IgD-negative memory B cell (primary cell): Measurements from ENCODE around the gene COMMD10. TPM values are rescaled to one million over a fixed set of nuclear protein-coding genes. Genes with fewer than 3 reads are reported as not detected.
A peak's percentile ranks its signal among the peaks of the same experiment; 100 is the strongest.

Experiments
- H3K27ac Mint-ChIP-seq, 3 donors: one replicate each; pipeline ENCODE4 v1.8.0; 2020 to 2022; ENCODE audit warnings: mild to moderate bottlenecking in 3 of 3, mixed read lengths in 3 of 3, moderate library complexity in 1 of 3
- H3K27me3 Mint-ChIP-seq: one replicate; pipeline ENCODE4 v1.8.0; 2021; ENCODE audit warnings: mixed read lengths
- H3K36me3 Mint-ChIP-seq: one replicate; pipeline ENCODE4 v1.8.0; 2020; ENCODE audit warnings: mild to moderate bottlenecking, mixed read lengths
- H3K4me1 Mint-ChIP-seq, 3 donors: one replicate each; pipeline ENCODE4 v1.8.0; 2020 to 2022; ENCODE audit warnings: mixed read lengths in 3 of 3, mild to moderate bottlenecking in 1 of 3
- H3K4me3 Mint-ChIP-seq, 4 donors: one replicate each; pipeline ENCODE4 v1.8.0; 2020 to 2022; ENCODE audit warnings: mild to moderate bottlenecking in 4 of 4, mixed read lengths in 4 of 4, moderate library complexity in 3 of 4
- H3K9me3 Mint-ChIP-seq, 3 donors: one replicate each; pipeline ENCODE4 v1.8.0; 2020 to 2021; ENCODE audit warnings: mixed read lengths in 3 of 3, mild to moderate bottlenecking in 1 of 3
- polyA plus RNA-seq: library from polyadenylated mRNA; unstranded; fragments of 300-500 nt; fragmentation: Illumina TruSeq; gene quantifications from one replicate; pipeline ENCODE4 v1.2.3, GENCODE V29; 2021

The COMMD10 gene
- polyA plus RNA-seq, 1 donor from 2014 or later = 39.4 TPM

DNA sequence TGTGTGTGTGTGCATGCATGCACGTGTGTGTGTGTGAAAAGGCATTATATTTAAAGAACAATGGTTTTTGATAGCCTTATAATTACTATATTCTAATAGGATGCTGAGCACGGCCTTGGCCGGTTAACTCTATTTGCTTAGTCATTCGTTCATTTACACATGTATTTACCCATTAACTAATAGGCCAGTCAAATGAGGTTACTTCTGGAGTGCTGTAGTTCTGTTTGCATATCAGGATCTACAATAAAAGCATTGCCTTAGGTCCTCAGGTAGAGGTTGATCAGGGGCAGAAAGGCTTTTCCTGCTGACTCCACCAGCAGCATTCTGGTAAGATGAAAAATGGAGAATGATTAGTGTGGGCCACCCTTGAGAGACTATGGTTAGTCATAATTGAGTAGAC is 219.0 kb downstream of the COMMD10 start:
- H3K27ac Mint-ChIP-seq = no peak overlapping the region
- peak overlapping the region in 1 of 4 donors; percentile 37 for H3K4me3 Mint-ChIP-seq
- peaks cover 0 to 4% (median 0%) of the 10 kb centered on the region in 3 donors for H3K4me1 Mint-ChIP-seq
- peaks cover 59% of the 10 kb centered on the region for H3K36me3 Mint-ChIP-seq
- H3K9me3 Mint-ChIP-seq = peaks cover 12 to 31% (median 13%) of the 10 kb centered on the region in 3 donors
- no peaks in the 10 kb centered on the region for H3K27me3 Mint-ChIP-seq

DNA sequence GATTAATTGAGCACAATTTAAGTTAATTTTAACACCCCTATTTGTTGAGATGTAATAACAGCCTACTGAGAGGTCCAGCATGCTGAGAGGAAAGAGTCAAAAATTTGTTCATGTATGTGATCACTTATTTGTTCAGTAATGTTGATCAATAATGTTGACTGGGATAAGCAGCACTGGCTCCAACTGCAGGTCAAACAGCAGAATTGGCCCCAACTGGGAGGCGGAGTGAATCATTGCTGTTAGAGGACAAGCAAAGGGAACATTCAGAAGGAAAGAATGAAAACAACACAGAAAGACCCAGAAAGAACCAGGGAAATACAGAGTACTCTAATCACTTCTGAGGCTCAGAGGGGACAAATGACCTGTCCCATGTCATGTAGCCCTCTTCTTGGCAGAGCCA is 221.1 kb downstream of the COMMD10 start:
- peaks cover 13 to 42% (median 17%) of the 10 kb centered on the region in 3 donors for H3K9me3 Mint-ChIP-seq
- H3K36me3 Mint-ChIP-seq = peaks cover 68% of the 10 kb centered on the region
- H3K4me3 Mint-ChIP-seq = peak overlapping the region in 1 of 4 donors; percentile 22
- peaks cover 0 to 4% (median 0%) of the 10 kb centered on the region in 3 donors for H3K4me1 Mint-ChIP-seq
- no peak overlapping the region for H3K27ac Mint-ChIP-seq
- H3K27me3 Mint-ChIP-seq = no peaks in the 10 kb centered on the region

DNA sequence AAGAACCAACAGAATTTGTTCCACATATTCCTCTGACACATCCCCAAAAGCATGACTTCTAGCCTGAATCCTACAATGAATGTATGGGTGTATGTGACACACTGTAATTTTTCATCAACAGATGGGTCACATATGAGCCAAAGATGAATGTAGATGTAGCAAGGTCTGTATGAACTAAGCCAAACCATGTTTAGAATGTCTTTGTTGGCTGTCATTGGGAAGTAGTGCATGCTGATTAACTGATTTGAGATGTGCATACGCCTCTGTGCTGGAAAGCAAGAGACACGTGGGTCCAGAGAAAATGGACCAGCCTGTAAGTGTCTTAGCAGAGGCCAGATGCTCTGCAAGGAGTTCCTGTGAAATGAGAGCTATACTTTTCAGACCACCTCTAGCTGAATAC is 222.0 kb downstream of the COMMD10 start:
- no peak overlapping the region for H3K4me3 Mint-ChIP-seq
- H3K36me3 Mint-ChIP-seq = peaks cover 76% of the 10 kb centered on the region
- H3K27ac Mint-ChIP-seq = no peak overlapping the region
- H3K27me3 Mint-ChIP-seq = no peaks in the 10 kb centered on the region
- H3K9me3 Mint-ChIP-seq = peaks cover 13 to 42% (median 17%) of the 10 kb centered on the region in 3 donors
- H3K4me1 Mint-ChIP-seq = peaks cover 0 to 6% (median 0%) of the 10 kb centered on the region in 3 donors

DNA sequence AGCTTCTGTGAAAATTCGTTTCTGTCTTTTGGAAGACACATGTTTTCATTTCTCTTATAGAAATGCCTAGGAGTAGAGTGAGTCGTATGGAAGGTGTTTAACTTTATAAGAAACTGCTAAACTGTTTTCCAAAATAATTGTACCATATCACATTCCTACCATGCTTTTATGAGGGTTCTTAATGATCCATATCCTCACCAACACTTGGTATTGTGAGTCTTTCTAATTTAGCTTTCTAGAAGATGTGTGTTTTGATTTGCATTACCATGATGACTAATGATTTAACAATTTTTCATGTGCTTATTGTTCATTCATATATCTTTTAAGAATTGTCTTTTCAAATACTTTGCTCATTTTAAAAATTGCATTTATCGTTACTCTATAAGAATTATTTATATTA is 223.6 kb downstream of the COMMD10 start:
- Mint-ChIP-seq H3K4me1 (peaks cover 0 to 6% (median 3%) of the 10 kb centered on the region in 3 donors), H3K36me3 (peaks cover 65% of the 10 kb centered on the region), H3K27me3 (no peaks in the 10 kb centered on the region), H3K9me3 (peaks cover 10 to 42% (median 17%) of the 10 kb centered on the region in 3 donors), H3K27ac (no peak overlapping the region), H3K4me3 (no peak overlapping the region)

DNA sequence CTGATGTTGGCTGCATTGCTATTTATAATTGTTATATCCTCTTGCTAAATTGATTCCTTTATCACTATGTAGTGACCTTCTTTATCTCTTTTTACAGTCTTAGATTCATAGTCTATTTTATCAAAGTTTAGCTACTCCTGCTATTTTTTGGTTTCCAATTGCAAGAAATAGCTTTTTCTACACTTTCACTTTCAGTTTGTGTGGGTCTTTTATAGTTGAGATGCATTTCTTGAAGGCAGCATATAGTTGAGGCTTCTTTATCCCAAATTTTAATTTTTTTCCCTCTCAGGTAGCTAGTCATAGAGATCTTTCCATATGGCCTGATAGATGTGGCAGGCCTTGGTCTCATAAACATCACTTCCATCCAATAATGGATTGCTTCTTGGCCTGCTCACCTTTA is 228.5 kb downstream of the COMMD10 start:
- H3K27ac Mint-ChIP-seq = no peak overlapping the region
- peaks cover 43% of the 10 kb centered on the region for H3K36me3 Mint-ChIP-seq
- peak overlapping the region in 1 of 4 donors; percentile 23 for H3K4me3 Mint-ChIP-seq
- peaks cover 0 to 4% (median 3%) of the 10 kb centered on the region in 3 donors for H3K4me1 Mint-ChIP-seq
- no peaks in the 10 kb centered on the region for H3K27me3 Mint-ChIP-seq
- H3K9me3 Mint-ChIP-seq = peaks cover 2 to 29% (median 5%) of the 10 kb centered on the region in 3 donors

DNA sequence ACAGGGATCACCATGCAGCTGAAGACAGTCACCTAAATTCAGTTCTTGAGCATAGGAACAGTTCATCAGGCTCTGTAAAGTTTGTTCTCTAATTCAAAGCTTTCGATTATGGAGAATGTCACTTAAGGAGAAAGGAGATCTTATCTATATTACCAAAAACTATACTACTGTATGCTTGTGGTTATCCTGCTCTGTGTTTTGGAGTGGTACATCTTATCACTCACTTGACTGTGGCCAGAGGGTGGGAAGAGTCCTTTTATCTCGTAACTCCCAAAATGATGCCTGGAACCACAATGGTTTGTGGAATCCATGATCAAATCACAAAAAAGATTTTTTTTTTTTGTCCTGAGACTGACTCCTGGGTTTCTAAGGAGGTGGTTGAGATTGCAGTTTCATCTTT is 230.7 kb downstream of the COMMD10 start:
- H3K27ac Mint-ChIP-seq = no peak overlapping the region
- peaks cover 46% of the 10 kb centered on the region for H3K36me3 Mint-ChIP-seq
- peaks cover 1 to 24% (median 6%) of the 10 kb centered on the region in 3 donors for H3K9me3 Mint-ChIP-seq
- peaks cover 0 to 4% (median 3%) of the 10 kb centered on the region in 3 donors for H3K4me1 Mint-ChIP-seq
- no peak overlapping the region for H3K4me3 Mint-ChIP-seq
- no peaks in the 10 kb centered on the region for H3K27me3 Mint-ChIP-seq

DNA sequence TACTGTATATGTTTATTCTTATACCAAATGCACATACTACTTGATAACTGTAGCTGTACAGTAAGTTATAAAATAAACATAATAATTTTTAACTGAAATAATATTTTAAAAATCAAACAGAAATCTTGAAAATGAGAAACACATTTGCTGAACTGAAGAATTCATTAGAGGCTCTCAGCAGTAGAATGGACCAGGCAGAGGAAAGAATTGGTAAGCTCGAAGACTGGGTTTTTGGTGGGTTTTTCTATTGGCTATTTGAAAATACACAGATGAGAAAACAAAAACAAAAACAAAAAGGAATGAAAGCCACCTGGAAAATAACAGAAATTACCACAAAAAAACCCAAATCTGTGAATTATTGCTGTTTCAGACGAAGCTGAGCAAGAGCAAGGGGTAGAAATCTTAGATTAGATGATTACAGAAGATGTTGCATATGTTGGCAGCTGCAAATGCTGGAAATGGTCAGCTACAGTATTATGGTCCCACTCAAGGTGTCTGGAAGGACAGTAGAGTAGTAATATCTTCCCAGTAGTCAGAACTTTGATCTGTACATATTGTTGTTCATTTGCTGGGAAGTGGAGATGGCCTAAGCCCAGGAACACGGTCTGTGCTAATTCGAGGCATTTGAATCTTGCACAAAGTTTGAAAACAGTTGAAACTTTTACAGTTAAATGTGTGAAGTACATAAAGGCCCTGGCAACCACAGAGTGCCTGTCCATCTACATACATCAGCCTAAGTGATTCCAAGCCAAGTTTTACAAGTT is 233.4 kb downstream of the COMMD10 start:
- H3K4me3 Mint-ChIP-seq = no peak overlapping the region
- H3K9me3 Mint-ChIP-seq = peaks cover 0 to 25% (median 10%) of the 10 kb centered on the region in 3 donors
- H3K36me3 Mint-ChIP-seq = peaks cover 46% of the 10 kb centered on the region
- H3K4me1 Mint-ChIP-seq = peaks cover 0 to 2% (median 0%) of the 10 kb centered on the region in 3 donors
- H3K27me3 Mint-ChIP-seq = no peaks in the 10 kb centered on the region
- no peak overlapping the region for H3K27ac Mint-ChIP-seq

DNA sequence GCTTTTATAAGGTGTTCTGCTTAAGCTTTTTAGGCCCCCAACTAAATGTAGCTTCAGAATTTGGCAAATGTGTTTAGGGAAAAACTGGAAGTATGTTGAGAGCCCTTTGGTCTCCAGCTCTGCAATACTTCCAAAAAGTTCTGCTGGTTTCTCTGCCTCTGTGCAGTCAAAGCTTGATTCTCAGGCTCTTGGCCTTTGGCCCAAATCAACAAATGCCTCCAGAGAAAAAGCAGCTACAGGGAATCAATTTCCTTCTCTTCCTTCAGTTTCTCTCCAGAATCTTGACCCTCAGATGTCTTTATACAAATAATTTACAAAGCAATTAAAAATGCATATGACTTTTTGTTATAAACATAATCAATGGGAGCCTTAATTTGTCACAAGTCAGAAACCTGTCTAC is 235.7 kb downstream of the COMMD10 start:
- Mint-ChIP-seq H3K27me3 (no peaks in the 10 kb centered on the region), H3K27ac (no peak overlapping the region), H3K36me3 (peaks cover 43% of the 10 kb centered on the region), H3K9me3 (peaks cover 0 to 23% (median 10%) of the 10 kb centered on the region in 3 donors), H3K4me3 (no peak overlapping the region), H3K4me1 (no peaks in the 10 kb centered on the region)

DNA sequence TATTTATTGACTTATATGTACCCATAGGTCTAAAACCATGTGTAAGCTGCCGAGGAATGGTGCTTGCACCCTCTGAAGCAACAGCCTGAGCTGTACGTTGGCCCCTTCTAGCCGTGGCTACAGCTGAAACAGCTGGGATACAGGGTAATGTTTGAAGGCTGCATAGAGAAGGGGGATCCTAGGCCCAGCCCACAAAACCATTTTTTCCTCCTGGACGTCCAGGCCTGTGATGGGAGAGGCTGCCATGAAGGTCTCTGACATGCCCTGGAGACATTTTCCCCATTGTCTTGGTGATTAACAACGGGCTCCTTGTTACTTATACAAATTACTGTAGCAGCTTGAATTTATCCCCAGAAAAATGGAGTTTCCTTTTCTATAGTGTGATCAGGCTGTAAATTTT is 244.7 kb downstream of the COMMD10 start:
- no peak overlapping the region for H3K27ac Mint-ChIP-seq
- H3K9me3 Mint-ChIP-seq = peaks cover 13 to 34% (median 26%) of the 10 kb centered on the region in 3 donors
- H3K27me3 Mint-ChIP-seq = no peaks in the 10 kb centered on the region
- H3K4me3 Mint-ChIP-seq = no peak overlapping the region
- H3K4me1 Mint-ChIP-seq = no peaks in the 10 kb centered on the region
- H3K36me3 Mint-ChIP-seq = peaks cover 28% of the 10 kb centered on the region

DNA sequence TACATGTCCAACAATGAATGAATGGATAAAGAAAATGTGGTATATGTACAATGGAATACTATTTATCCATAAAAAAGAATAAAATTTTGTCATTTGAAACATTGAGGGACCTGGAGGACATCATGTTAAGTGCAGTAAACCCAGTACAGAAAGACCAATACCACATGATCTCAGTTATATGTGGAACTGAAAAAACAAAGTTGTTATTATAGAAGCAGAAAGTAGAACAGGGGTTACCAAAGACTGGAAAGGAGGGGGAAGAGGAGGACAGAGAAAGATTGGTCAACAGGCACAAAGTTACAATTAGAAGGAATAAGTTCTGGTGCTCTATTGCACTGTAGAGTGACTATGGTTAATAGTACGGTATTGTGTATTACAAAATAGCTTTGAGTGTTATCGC is 256.0 kb downstream of the COMMD10 start:
- H3K4me1 Mint-ChIP-seq = no peaks in the 10 kb centered on the region
- peaks cover 4 to 22% (median 6%) of the 10 kb centered on the region in 3 donors for H3K9me3 Mint-ChIP-seq
- no peak overlapping the region for H3K4me3 Mint-ChIP-seq
- H3K27ac Mint-ChIP-seq = no peak overlapping the region
- no peaks in the 10 kb centered on the region for H3K27me3 Mint-ChIP-seq
- peaks cover 18% of the 10 kb centered on the region for H3K36me3 Mint-ChIP-seq

Other genes with a start within 250 kb of the COMMD10 start
- gene ATG12, start 243.5 kb upstream of the COMMD10 start, polyA plus RNA-seq = 112 TPM
- gene AP3S1, start 243.1 kb upstream of the COMMD10 start, polyA plus RNA-seq = 87.5 TPM
- gene LVRN, start 122.5 kb upstream of the COMMD10 start, polyA plus RNA-seq = not detected
- 0.69 TPM for gene ARL14EPL, start 52.6 kb upstream of the COMMD10 start, polyA plus RNA-seq